Choroid plexus epithelial cell (primary cell): ENCODE measurements around the gene SFXN5.

ENCODE experiments used
- DNase-seq: peaks from one replicate; pipeline ENCODE4 v3.0.0-alpha.2; 2010; ENCODE audit warnings: low read depth
- H3K4me3 ChIP-seq: 2 replicates; pipeline ENCODE4 v1.5.1; 2011; ENCODE audit warnings: low read depth, mild to moderate bottlenecking, control low read depth, low read length, moderate library complexity
- CTCF ChIP-seq: conservative IDR thresholded peaks from 2 replicates; pipeline ENCODE4 v1.5.1; 2011; ENCODE audit warnings: low read depth, mild to moderate bottlenecking, control low read depth, inconsistent platforms, low read length, moderate library complexity

Gene SFXN5

GRCh38 chr2:73088211-73088610 lies 16.7 kb upstream of the SFXN5 start:
- no peak for DNase-seq
- TF ChIP-seq CTCF, result no peak
- H3K4me3 ChIP-seq, result no peak overlapping the region

- TF ChIP-seq CTCF, result no peak
- H3K4me3 ChIP-seq, result no peak overlapping the region
- DNase-seq, result no peak
Observed at GRCh38 chr2:73087311-73087710, 15.8 kb upstream of the SFXN5 start.

GRCh38 chr2:73085691-73086090 lies 14.2 kb upstream of the SFXN5 start:
- DNase-seq, result peak; percentile 81
- TF ChIP-seq CTCF, result peak; percentile 95
- no peak overlapping the region for H3K4me3 ChIP-seq

- H3K4me3 ChIP-seq, result no peak overlapping the region
- no peak for DNase-seq
- TF ChIP-seq CTCF, result no peak
Observed at GRCh38 chr2:73084971-73085370, 13.5 kb upstream of the SFXN5 start.

- H3K4me3 ChIP-seq, result no peak overlapping the region
- DNase-seq, result no peak
- no peak for TF ChIP-seq CTCF
Observed at GRCh38 chr2:73083886-73084800, 12.6 kb upstream of the SFXN5 start.

- no peak overlapping the region for H3K4me3 ChIP-seq
- TF ChIP-seq CTCF, result no peak
- DNase-seq, result no peak
Observed at GRCh38 chr2:73082523-73083410, 11.3 kb upstream of the SFXN5 start.
